NCI-H1417 (cell line): ENCODE measurements around the gene PACSIN2.

Experiments
- DNase-seq, 3 experiments: peaks; one replicate each; lab custom pipeline; 2025; lab: John Stamatoyannopoulos, UW

The PACSIN2 gene

GRCh38 chr22:42883970-42884369 is 131.0 kb downstream of the PACSIN2 start:
- DNase-seq = no peak

DNA sequence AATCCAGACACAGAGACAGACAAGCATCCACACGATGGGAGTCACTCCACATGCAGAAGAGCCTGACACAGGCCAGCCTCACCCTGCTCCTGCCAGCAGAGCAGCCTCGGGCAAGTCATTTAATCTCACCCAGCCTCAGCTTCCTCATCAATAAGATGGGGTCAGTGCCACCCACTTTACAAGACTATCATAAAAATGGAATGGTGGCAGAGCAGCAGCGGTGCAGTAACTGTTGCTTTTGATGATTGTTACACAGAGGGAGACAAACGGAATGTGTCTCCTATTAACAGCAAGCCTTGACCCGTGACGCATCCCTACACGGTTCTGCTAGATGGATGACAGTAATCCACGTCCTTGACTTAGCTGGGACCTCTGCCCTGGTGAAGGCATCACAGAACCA is 131.8 kb downstream of the PACSIN2 start:
- DNase-seq = no peak

- peak in 1 of 3 experiments; percentile 1 for DNase-seq
Measured at GRCh38 chr22:42881982-42882656, 132.8 kb downstream of the PACSIN2 start.

DNA sequence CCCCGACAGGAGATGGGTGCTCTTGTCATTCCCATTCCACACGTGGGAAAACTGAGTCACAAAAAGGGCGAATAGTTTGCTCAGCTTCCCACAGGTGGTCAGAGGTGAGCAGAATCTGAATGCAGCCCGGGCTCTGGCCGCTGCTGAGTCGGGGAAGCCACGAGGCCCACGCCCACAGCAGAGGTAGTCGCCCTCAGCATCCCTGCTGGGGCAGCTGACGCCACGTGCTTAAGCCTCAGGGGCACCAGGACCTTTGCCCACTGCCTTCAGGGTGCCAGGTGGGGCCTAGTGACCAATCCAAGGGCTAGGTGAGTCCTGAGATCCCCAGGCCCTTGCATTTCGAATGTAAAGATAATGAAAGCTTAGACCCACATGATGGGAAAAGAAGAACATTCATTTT is 133.7 kb downstream of the PACSIN2 start:
- DNase-seq = no peak

DNA sequence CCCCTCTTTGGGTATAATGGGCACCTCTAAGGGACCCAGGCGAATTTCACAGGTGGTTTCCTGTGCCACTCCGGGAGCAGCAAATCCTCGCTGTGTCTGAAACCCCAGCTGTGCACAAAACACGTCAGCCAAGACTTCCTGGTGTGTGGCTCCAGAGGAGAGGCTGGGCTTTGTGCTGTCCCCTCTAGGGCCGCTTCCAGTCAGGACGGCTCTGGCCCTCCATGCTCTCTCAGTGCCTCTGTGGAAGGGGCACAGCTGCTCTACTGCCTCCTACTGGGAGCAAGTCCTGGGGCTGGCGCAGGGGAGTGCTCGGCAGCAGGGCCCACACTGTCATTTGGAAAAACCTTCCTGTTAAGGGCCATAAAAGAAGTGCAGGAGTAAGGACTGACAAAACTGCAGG is 134.1 kb downstream of the PACSIN2 start:
- no peak for DNase-seq

- DNase-seq = peak in 2 of 3 experiments; percentile 39 to 62
Measured at GRCh38 chr22:42879371-42880021, 135.5 kb downstream of the PACSIN2 start.

- DNase-seq = no peak
Measured at GRCh38 chr22:42878561-42879305, 136.2 kb downstream of the PACSIN2 start.

- no peak for DNase-seq
Measured at GRCh38 chr22:42877597-42878340, 137.2 kb downstream of the PACSIN2 start.

DNA sequence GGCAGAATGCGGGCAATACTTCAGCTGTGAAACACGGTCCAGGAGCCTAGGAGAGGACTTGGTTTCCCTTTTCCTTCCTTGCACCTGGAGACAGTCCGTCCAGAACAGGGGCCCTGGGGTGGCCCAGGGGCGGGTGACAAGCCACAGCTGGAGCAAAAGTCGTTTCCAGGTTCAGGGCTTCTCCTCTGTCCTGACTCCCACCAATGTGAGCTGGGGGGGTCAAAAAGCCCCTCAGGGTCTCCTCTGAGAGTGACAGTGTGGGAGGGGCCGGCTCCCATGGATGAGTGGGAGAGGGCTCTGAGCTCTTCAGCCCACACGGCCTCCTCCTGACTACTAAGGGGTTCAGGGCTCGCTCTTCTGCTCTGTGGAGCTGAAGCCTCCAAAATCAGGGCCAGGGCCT is 137.8 kb downstream of the PACSIN2 start:
- no peak for DNase-seq

DNA sequence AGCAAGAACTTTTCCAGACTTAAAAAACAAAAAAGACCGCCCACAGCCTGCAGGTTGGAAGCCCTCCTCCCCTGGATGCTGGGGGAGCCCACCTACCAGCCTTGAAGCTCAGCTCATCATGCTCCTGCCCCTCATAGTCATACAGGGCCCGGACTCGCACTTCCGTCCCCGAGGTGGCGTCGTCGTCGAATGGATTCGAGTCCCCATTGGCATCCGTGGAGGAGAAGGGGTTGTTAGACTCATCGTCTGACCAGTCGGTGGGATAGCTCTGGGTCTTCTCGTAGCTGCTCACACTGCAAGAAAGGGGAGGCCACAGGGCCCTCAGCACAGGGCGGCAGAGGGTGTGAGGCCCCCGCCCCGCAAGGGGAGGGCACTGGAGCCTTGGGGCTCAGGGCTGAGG is 138.9 kb downstream of the PACSIN2 start:
- no peak for DNase-seq

- DNase-seq = no peak
Measured at GRCh38 chr22:42874010-42874409, 140.9 kb downstream of the PACSIN2 start.

DNA sequence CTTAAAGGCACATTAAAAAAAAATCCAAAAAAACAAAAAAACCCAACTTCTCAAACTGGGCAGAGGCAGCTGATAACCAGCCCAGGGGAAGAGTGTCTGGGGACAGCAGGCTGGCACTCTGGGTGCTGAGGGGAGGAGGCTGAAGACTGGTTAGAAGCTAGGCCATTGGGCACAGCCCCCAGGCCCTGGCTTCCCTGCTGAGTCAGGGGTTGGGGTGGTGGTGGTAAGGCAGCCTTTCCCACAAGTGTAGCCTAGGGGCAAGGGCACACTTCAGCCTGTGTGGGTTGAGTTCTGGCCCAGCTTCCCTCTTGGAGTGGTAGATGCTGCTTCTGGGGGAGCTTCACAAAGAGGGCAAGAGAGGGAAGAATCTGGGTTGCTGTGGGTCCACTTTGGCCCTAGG is 141.6 kb downstream of the PACSIN2 start:
- no peak for DNase-seq

- no peak for DNase-seq
Measured at GRCh38 chr22:42872821-42873220, 142.1 kb downstream of the PACSIN2 start.

- DNase-seq = no peak
Measured at GRCh38 chr22:42871146-42872050, 143.6 kb downstream of the PACSIN2 start.

GRCh38 chr22:42869888-42870480 is 145.0 kb downstream of the PACSIN2 start:
- no peak for DNase-seq

GRCh38 chr22:42869463-42869862 is 145.5 kb downstream of the PACSIN2 start:
- no peak for DNase-seq

DNA sequence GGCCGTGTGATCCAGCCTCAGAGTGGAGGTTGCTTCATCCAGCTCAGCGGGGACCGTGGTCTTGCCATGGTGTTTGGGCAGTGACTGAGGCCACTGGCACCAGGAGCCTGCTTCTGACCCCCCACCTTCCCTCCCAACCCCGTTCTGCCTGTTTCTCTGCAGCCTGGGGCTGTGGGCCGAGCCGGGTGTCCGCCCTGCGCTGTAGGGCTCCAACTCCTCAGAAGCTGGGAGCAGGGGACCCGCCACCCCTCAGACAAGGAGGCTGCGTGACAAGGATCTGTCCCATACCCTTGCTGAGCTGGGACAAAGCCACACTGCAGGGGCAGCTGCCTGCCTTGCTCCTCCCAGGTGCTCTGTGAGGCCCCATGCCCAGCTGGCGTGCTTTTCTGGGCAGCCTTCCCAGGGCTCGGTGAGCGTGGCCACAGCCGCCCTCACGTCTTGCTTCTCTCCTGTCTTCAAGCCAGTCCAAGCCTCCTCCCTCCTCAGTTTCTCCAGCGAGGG is 146.1 kb downstream of the PACSIN2 start:
- no peak for DNase-seq

DNA sequence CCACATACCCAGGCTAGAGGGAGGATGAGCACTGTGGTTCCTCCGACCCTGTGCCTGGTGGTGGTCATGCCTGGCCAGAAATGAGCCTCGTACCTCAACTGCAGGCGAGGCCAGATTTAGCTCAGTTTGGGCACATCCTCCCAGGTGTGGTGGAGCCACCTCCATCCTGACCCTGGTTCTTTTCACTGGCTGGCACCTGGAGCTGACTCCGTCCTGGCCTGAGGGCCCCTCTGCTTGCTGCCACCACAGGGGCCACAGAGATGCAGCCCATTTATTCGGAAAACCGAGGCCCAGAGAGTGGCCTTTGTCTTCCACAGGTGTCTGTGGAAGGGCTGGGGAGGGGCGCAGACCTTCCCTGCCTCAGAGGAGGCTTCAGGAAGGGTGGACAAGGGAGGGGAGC is 148.8 kb downstream of the PACSIN2 start:
- DNase-seq = no peak

- DNase-seq = no peak
Measured at GRCh38 chr22:42865536-42865935, 149.4 kb downstream of the PACSIN2 start.

- no peak for DNase-seq
Measured at GRCh38 chr22:42863349-42863961, 151.5 kb downstream of the PACSIN2 start.
